T-cell (primary cell): Measurements from ENCODE around the gene LDB1. TPM values are rescaled to one million over a fixed set of nuclear protein-coding genes. Genes with fewer than 3 reads are reported as not detected.

ENCODE experiments used
- ATAC-seq, 4 experiments: fragments of 200-7000 bp in 3 of 4; fragments of 150-1000 bp in 1 of 4; cut with Tn5 transposase; replicated peaks in 1 of 4; 1 replicate in 3 of 4; 2 replicates in 1 of 4; pipeline ENCODE4 v1.10.0; 2021; ENCODE audit warnings: moderate library complexity in 3 of 4, mild to moderate bottlenecking in 2 of 4, moderate number of reproducible peaks in 1 of 4
- CTCF ChIA-PET, 2 donors: fragments of 300-600 bp; sonication (Branson Sonifier 250); formaldehyde crosslinking; loops; one replicate each; lab custom pipeline; 2022; ENCODE audit warnings: antibody characterized with exemption in 2 of 2; lab: Charles Lee
- POLR2A ChIA-PET, 2 donors: fragments of 300-600 bp; sonication (Branson Sonifier 250); formaldehyde crosslinking; loops; one replicate each; lab custom pipeline; 2022; ENCODE audit warnings: antibody characterized with exemption in 2 of 2; lab: Charles Lee
- DNase-seq, 35 experiments: peaks; one replicate each; pipeline versions ENCODE4 v3.0.0 to v3.0.0-alpha.2; 2013 to 2023
- H3K27ac ChIP-seq: one replicate; pipeline ENCODE4 v1.5.1; 2013; ENCODE audit warnings: low read length
- H3K27me3 ChIP-seq, 2 experiments: replicated peaks in 1 of 2; 1 replicate in 1 of 2; 2 replicates in 1 of 2; pipeline versions ENCODE4 v1.6.1 to v1.7.0; 2013; ENCODE audit warnings: low read length in 1 of 2, mixed read lengths in 1 of 2; ENCODE audit not compliant: control insufficient read depth in 2 of 2, insufficient read depth in 2 of 2; ENCODE audit errors: extremely low read depth in 1 of 2
- H3K36me3 ChIP-seq, 2 donors: 1 replicate in 1 of 2; 2 replicates in 1 of 2; pipeline versions ENCODE4 v1.6.1 to v1.7.0; 2013; ENCODE audit warnings: low read length in 1 of 2; ENCODE audit not compliant: control insufficient read depth in 2 of 2, insufficient read depth in 1 of 2; ENCODE audit errors: extremely low read depth in 1 of 2
- H3K4me1 ChIP-seq, 2 experiments: 1 replicate in 1 of 2; 2 replicates in 1 of 2; pipeline versions ENCODE4 v1.6.1 to v1.7.0; 2013; ENCODE audit warnings: low read length in 2 of 2, mixed read lengths in 1 of 2; ENCODE audit not compliant: insufficient read depth in 2 of 2, control insufficient read depth in 1 of 2; ENCODE audit errors: extremely low read depth in 1 of 2
- H3K4me3 ChIP-seq, 2 donors: 1 replicate in 1 of 2; 2 replicates in 1 of 2; pipeline versions ENCODE4 v1.5.1 to v1.7.0; 2013; ENCODE audit warnings: mild to moderate bottlenecking in 2 of 2, low read length in 1 of 2, moderate library complexity in 1 of 2; ENCODE audit not compliant: control insufficient read depth in 1 of 2; ENCODE audit errors: extremely low read depth in 1 of 2
- H3K9me3 ChIP-seq: 2 replicates; pipeline ENCODE4 v1.7.0; 2013
- H3K27ac Mint-ChIP-seq, 2 donors: one replicate each; pipeline ENCODE4 v1.8.0; 2020 to 2021; ENCODE audit warnings: mild to moderate bottlenecking in 2 of 2, mixed read lengths in 2 of 2
- H3K27me3 Mint-ChIP-seq, 2 donors: one replicate each; pipeline ENCODE4 v1.8.0; 2021 to 2022; ENCODE audit warnings: mixed read lengths in 2 of 2
- H3K36me3 Mint-ChIP-seq: one replicate; pipeline ENCODE4 v1.8.0; 2021; ENCODE audit warnings: mixed read lengths
- H3K4me1 Mint-ChIP-seq, 3 donors: one replicate each; pipeline ENCODE4 v1.8.0; 2020 to 2022; ENCODE audit warnings: mixed read lengths in 3 of 3, mild to moderate bottlenecking in 1 of 3
- H3K4me3 Mint-ChIP-seq, 3 donors: one replicate each; pipeline ENCODE4 v1.8.0; 2020 to 2022; ENCODE audit warnings: mild to moderate bottlenecking in 3 of 3, mixed read lengths in 3 of 3, moderate library complexity in 3 of 3
- H3K9me3 Mint-ChIP-seq, 3 donors: one replicate each; pipeline ENCODE4 v1.8.0; 2020 to 2022; ENCODE audit warnings: mixed read lengths in 3 of 3
- WGBS: methylation state at CpG from one replicate; pipeline ENCODE4 v1.1.5; 2013; ENCODE audit warnings: missing lambda C conversion rate; ENCODE audit not compliant: insufficient coverage; 5-methylcytosine and 5-hydroxymethylcytosine counted together
- total RNA-seq, 35 experiments: library from RNA in 6 of 35; stranded (reverse) in 6 of 35; fragments of 120-200 nt in 1 of 35; gene quantifications; one replicate each; pipeline versions ENCODE4 v1.2.1 to v1.2.4 and lab custom pipeline; 2013 to 2026

Gene LDB1
- total RNA-seq, 5 donors from 2014 or later (not counting 1 experiment from before 2014, with no cell fraction given), result 120 to 147 (median 126) TPM

DNA sequence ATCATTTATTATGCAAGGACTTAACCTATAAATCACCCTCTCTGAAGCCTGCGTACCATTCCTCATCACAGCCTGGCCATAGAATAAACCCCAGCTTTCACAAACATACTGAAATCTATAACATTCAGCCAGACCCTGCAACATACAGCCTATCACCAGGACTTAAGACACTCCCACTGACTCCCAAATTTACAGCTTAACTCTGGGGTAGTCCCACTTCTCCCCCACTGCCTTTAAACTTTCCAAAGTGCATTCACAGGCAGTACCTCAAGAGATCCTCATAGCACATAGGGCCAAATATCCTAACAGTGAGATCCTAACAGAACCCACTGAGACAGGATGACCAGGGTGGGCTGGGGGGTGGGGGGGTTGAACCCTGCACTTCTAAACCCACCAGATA, 3.5 kb downstream of the LDB1 start:
- no peak for DNase-seq
- ChIA-PET CTCF (interaction anchor here in 1 of 2 donors (0.6 kb wide), 1 partner anchor 1966 kb away, joined by 3 read pairs; no protein-coding TSS in a partner anchor), POLR2A (no interaction called here)
- H3K27ac Mint-ChIP-seq, result peak overlapping the region; percentile 91 to 95
- ATAC-seq, result no peak
- peak overlapping the region; percentile 95 for H3K27ac ChIP-seq
- no peaks in the 10 kb centered on the region for H3K9me3 Mint-ChIP-seq
- H3K9me3 ChIP-seq, result no peaks in the 10 kb centered on the region
- 100% methylated on average over 1 of the region's 1 CpG for WGBS
- H3K4me1 Mint-ChIP-seq, result peaks cover 72 to 76% (median 75%) of the 10 kb centered on the region in 3 donors
- peak overlapping the region; percentile 84 to 87 (median 86) for H3K4me3 Mint-ChIP-seq
- no peak overlapping the region for H3K4me3 ChIP-seq
- peaks cover 0 to 7% of the 10 kb centered on the region in 2 donors for H3K36me3 ChIP-seq
- no peaks in the 10 kb centered on the region for H3K27me3 Mint-ChIP-seq
- no peaks in the 10 kb centered on the region for H3K36me3 Mint-ChIP-seq
- H3K4me1 ChIP-seq, result peaks cover 42 to 81% of the 10 kb centered on the region in 2 experiments
- H3K27me3 ChIP-seq, result no peaks in the 10 kb centered on the region

DNA sequence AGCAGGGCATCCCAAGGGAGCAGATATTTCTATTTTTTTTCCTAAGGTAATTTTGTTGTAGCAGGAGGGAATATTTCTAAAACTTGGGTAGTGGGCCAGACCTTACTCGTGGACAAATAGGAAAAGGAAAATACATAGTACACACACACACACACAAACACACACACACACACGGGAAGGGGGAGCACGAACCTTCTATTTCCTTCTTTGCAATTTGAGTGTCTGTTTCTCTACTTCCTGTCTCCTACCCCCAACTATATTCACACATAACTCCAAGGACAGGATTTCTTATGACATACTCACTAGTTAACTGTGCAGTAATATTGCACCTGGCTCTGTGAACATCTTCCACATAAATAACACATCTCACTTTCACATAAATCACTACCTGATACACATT, 4.4 kb downstream of the LDB1 start:
- Mint-ChIP-seq H3K36me3 (peaks cover 3% of the 10 kb centered on the region), H3K27me3 (no peaks in the 10 kb centered on the region), H3K27ac (peak overlapping the region; percentile 77 to 95), H3K9me3 (no peaks in the 10 kb centered on the region), H3K4me3 (peak overlapping the region; percentile 84 to 87 (median 86)), H3K4me1 (peaks cover 65 to 68% (median 67%) of the 10 kb centered on the region in 3 donors)
- peak overlapping the region; percentile 59 to 74 for H3K4me3 ChIP-seq
- H3K4me1 ChIP-seq, result peaks cover 40 to 75% of the 10 kb centered on the region in 2 experiments
- DNase-seq (peak in 1 of 35 experiments; percentile 48), ATAC-seq (no peak)
- WGBS, result 0% methylated on average over 2 of the region's 3 CpGs
- CTCF ChIA-PET, result interaction anchor here in 1 of 2 donors (2.2 kb wide), 1 partner anchor 17 kb away, joined by 6 read pairs; the partner anchor contains the start of gene PPRC1
- POLR2A ChIA-PET, result no interaction called here
- H3K9me3 ChIP-seq, result no peaks in the 10 kb centered on the region
- H3K27me3 ChIP-seq, result no peaks in the 10 kb centered on the region
- peak overlapping the region; percentile 64 for H3K27ac ChIP-seq
- H3K36me3 ChIP-seq, result peaks cover 7 to 16% of the 10 kb centered on the region in 2 donors

DNA sequence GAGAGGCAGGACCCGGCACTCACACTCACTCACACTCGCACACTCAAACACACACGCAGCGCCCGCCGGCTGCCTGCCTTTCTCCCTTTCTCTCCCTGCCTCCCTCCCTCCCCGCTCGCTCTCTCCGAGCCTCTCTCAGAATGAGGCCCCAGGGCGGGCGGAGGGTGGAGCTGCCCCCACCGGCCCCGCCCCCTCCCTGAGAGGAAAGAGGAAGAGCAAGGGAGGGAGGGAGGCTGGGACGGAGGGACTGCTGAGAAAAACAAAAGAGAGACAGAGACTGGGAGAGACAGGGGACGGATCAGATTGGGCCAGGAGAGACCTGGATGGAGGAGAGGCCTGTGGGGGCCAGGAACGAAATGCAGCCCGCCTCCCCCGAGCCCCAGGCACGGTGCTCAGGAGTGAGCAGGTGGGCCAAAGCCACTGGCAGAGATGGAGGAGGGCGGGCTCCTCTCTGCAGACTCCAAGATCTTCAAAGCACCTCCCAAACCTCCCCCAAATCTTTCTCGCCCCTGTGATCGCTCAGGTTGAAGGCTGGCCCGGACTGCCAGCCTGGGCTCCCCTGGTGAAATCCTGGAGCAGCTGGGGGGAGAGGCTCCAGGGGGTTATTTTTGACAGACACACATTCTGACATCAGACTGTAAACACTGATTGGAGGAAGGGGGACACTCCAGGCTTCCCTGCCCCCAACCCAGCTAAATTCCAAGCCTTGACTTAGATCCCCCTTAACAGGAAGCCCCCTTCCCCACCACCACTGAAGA, 5.1 kb downstream of the LDB1 start:
- Histone ChIP-seq H3K36me3 (peaks cover 9 to 23% of the 10 kb centered on the region in 2 donors), H3K27ac (peak overlapping the region; percentile 64), H3K27me3 (no peaks in the 10 kb centered on the region), H3K4me1 (peaks cover 40 to 75% of the 10 kb centered on the region in 2 experiments), H3K9me3 (no peaks in the 10 kb centered on the region), H3K4me3 (peak overlapping the region; percentile 59 to 74)
- peaks cover 65 to 69% (median 67%) of the 10 kb centered on the region in 3 donors for H3K4me1 Mint-ChIP-seq
- peaks cover 10% of the 10 kb centered on the region for H3K36me3 Mint-ChIP-seq
- WGBS, result 7% methylated on average over 3 of the region's 23 CpGs
- CTCF ChIA-PET, result interaction anchor here (0.6 to 2.2 kb wide), 2 partner anchors 17 to 54 kb away, joined by 6 to 13 read pairs; partner anchors contain the start of gene PPRC1 (in 1 of the 2)
- DNase-seq (peak; percentile 70 to 87 (median 78)), ATAC-seq (peak; percentile 74 to 77 (median 75))
- POLR2A ChIA-PET, result interaction anchor here in 1 of 2 donors (0.6 kb wide), 2 partner anchors 14 to 801 kb away, joined by 3 to 5 read pairs; no protein-coding TSS in a partner anchor
- H3K27ac Mint-ChIP-seq, result peak overlapping the region; percentile 77 to 95
- H3K4me3 Mint-ChIP-seq, result peak overlapping the region; percentile 84 to 87 (median 86)
- no peaks in the 10 kb centered on the region for H3K27me3 Mint-ChIP-seq
- no peaks in the 10 kb centered on the region for H3K9me3 Mint-ChIP-seq

DNA sequence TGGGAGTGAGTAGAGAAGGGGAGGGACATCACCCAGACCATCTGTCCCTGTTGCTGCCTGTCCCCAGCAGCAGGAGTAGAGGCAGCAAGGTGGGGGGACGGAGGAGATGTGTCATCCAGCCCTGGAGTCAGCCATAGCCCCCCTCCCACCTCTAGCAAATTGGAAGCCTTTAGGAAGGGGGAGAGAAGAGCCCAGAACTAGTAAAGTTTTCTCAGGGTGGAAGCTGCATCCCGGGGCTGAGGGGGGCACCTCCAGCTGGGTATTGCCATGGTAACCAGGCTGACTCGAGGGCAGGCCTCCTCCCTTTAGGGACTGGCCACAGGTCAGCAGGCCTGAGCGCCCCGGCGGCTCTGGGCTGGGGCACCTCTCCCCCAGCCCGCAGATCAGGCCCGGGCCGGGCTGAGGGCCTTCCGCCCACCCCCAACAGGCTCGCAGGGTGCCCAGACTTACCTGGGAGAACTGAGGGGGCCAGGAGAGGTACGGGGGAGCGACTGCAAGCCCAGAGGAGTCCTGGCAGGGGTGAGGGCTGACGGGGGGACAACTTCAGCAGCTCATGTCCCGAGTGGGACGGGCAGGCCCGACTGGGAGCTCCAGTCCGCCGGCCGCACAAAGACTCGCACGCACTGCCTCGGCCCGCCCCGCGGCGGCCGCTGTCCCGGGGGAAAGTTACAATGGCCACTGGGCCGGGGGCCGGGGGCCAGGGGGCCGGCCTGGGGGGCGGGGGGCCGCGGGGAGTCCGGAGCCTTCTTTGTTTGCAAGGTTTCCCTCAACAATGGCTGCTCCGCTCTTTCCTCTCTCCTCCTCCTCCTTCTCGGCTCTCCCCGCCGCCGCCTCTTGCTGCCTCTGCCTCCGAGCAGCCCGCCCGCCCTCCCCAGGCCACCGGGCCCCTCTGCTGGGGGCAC, 6.0 kb downstream of the LDB1 start:
- DNase-seq (peak in 1 of 35 experiments; percentile 20), ATAC-seq (peak; percentile 16 to 33 (median 23))
- Mint-ChIP-seq H3K4me1 (peaks cover 62 to 68% (median 63%) of the 10 kb centered on the region in 3 donors), H3K4me3 (peak overlapping the region; percentile 84 to 87 (median 86)), H3K9me3 (no peaks in the 10 kb centered on the region), H3K27ac (peak overlapping the region; percentile 77 to 95), H3K36me3 (peaks cover 18% of the 10 kb centered on the region), H3K27me3 (no peaks in the 10 kb centered on the region)
- peaks cover 40 to 68% of the 10 kb centered on the region in 2 experiments for H3K4me1 ChIP-seq
- WGBS, result 0% methylated on average over 27 of the region's 45 CpGs
- H3K4me3 ChIP-seq, result peak overlapping the region; percentile 59 to 88
- ChIA-PET CTCF (interaction anchor here (0.5 to 2.2 kb wide), 7 partner anchors 9 to 985 kb away, joined by 3 to 7 read pairs (median 3); partner anchors contain the start of gene PPRC1 (in 1 of the 2)), POLR2A (interaction anchor here in 1 of 2 donors (0.6 kb wide), 1 partner anchor 801 kb away, joined by 5 read pairs; no protein-coding TSS in a partner anchor)
- H3K27ac ChIP-seq, result peak overlapping the region; percentile 16
- no peaks in the 10 kb centered on the region for H3K9me3 ChIP-seq
- H3K36me3 ChIP-seq, result peaks cover 14 to 31% of the 10 kb centered on the region in 2 donors
- no peaks in the 10 kb centered on the region for H3K27me3 ChIP-seq

DNA sequence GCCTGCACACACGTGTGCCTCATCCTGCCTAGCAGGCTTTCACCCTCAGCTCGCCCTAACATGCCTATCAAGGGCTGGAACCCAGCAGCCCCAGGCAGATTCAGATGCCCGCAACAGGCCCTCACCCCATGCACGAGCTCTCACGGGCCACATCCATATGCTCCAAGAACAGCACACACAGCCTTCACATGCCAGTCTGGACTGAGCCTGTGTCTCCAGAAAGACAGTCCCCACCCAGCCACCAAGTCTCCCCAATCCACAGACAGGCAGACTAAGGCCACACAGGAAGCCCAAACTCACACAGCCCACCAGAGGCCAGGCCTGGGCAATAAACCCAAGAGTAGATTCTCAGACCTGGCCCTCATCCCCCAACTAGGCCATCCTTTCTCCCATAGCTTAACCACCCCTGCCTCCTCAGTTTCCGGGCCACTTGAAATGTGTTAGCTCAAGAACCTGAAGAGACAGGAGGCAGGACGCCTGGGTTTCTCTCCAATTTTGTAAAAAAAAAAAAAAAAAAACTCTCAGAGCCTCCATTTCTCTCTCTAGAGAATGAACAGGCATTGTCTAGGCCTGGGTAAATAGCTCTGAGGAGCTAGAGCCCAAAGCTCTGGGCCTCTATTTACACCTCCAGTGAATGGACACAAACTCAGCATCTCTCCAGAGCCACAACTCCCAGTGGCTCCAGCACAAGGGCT, 6.8 kb downstream of the LDB1 start:
- 22% methylated on average over 5 of the region's 7 CpGs for whole genome bisulfite sequencing
- H3K27me3 Mint-ChIP-seq, result no peaks in the 10 kb centered on the region
- peak overlapping the region; percentile 21 for H3K27ac ChIP-seq
- peaks cover 37 to 60% of the 10 kb centered on the region in 2 experiments for H3K4me1 ChIP-seq
- ATAC-seq (no peak), DNase-seq (peak in 2 of 35 experiments; percentile 7 to 32)
- CTCF ChIA-PET, result interaction anchor here (0.6 to 2.2 kb wide), 11 partner anchors 10 to 1047 kb away, joined by 3 to 7 read pairs (median 4); partner anchors contain the start of gene PPRC1 (in 1 of the 2)
- no peaks in the 10 kb centered on the region for H3K9me3 ChIP-seq
- peaks cover 26% of the 10 kb centered on the region for H3K36me3 Mint-ChIP-seq
- H3K4me3 ChIP-seq, result peak overlapping the region; percentile 59 to 88
- H3K27ac Mint-ChIP-seq, result peak overlapping the region; percentile 77 to 86
- no peaks in the 10 kb centered on the region for H3K27me3 ChIP-seq
- H3K4me3 Mint-ChIP-seq, result peak overlapping the region; percentile 78 to 87 (median 80)
- POLR2A ChIA-PET, result interaction anchor here (0.6 to 0.7 kb wide), 5 partner anchors 12 to 666 kb away, joined by 3 to 12 read pairs (median 3); no protein-coding TSS in a partner anchor
- no peaks in the 10 kb centered on the region for H3K9me3 Mint-ChIP-seq
- H3K36me3 ChIP-seq, result peaks cover 21 to 39% of the 10 kb centered on the region in 2 donors
- peaks cover 55 to 60% (median 55%) of the 10 kb centered on the region in 3 donors for H3K4me1 Mint-ChIP-seq
